GM18858 (cell line): ENCODE data around the gene SLC26A3.

Experiments
- ATAC-seq: cut with Tn5 transposase; IDR thresholded peaks from one replicate; pipeline ENCODE4 v1.9.1; 2021; ENCODE audit not compliant: unreplicated experiment

Gene SLC26A3

DNA sequence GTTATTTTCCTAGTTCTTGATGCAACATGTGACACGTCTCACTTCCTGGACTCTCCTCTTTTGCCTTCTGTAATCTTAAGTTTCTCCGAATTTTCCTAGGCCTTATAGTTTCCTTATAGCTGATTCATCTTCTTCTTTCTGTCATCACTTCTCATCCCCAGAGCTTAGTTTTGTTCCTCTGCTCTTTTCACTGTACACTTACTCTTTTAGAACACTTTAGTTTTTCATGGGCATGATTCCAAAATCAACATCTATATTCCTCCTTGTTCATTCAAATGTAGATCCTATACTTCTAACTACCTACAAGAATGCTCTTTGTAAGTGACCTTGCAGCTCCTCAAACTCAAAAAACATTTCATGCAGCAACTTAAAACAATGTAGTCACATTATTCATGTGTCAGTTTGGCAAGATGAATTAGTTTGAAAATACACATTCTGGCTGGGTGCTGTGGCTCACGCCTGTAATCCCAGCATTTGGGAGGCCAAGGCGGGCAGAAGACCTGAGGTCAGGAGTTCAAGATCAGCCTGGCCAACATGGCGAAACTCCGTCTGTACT lies 13.1 kb upstream of the SLC26A3 start:
- ATAC-seq = no peak

- ATAC-seq = no peak
Measured at GRCh38 chr7:107815254-107815882, 12.3 kb upstream of the SLC26A3 start.

DNA sequence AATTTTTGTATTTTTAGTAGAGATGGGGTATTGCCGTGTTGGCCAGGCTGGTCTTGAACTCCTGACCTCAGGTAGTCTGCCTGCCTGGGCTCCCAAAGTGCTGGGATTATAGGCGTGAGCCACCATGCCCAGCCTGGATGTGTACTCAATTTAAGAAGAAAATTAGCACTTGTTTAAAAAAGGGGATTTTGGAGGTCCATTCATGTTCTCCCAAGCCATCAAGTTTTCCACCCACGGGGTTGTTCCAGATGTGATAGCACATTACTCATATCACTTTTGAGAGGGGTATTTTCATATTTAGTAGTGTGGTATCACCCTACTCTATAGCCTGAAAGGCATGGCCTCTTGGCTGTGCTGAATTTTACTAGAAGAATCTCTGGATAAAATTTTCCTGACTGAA lies 10.5 kb upstream of the SLC26A3 start:
- no peak for ATAC-seq

GRCh38 chr7:107811934-107812333 lies 8.9 kb upstream of the SLC26A3 start:
- ATAC-seq = no peak

GRCh38 chr7:107810626-107811025 lies 7.6 kb upstream of the SLC26A3 start:
- no peak for ATAC-seq

GRCh38 chr7:107809179-107809578 lies 6.2 kb upstream of the SLC26A3 start:
- ATAC-seq = no peak

GRCh38 chr7:107799647-107800264 lies 3.3 kb downstream of the SLC26A3 start:
- no peak for ATAC-seq

GRCh38 chr7:107792364-107792763 lies 10.7 kb downstream of the SLC26A3 start:
- ATAC-seq = no peak

- no peak for ATAC-seq
Measured at GRCh38 chr7:107789647-107790046, 13.4 kb downstream of the SLC26A3 start.

GRCh38 chr7:107788662-107789061 lies 14.4 kb downstream of the SLC26A3 start:
- no peak for ATAC-seq

DNA sequence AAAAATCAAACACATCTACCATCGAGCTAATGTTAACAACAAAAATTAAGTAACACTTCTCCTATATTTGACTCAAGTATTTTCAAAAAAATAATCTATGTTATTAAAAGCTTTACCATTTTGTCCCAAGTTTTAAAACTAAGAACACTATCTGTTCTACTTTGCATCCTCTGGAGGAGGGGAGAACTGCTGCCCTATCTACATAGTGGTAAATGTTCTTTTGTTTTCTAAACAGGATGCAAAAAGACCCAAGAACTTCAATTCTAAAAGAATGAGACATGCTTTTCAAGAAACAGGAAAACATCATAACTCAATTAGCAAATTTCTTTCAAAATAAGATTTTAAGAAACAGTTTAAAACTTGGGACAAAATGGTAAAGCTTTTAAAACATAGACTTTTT lies 14.8 kb downstream of the SLC26A3 start:
- ATAC-seq = no peak

DNA sequence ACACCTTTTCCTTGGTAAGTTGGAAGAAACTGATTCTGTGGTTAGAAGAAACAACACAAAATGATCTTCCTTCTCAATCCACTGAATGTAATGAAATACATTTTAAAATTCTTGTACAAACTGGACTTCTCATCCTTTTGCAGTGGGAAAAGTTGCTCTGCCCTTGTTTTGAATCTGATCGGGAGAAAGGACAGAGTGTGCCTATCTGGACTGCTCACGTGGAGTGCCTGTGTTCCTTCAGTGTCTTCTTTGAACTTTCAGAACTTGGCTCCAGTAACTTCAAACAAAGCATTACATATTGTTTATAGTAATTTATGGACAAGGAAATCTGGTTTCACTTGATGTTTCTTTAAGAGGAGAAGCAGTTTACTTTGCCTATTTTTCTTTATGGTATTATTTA lies 17.1 kb downstream of the SLC26A3 start:
- ATAC-seq = no peak

GRCh38 chr7:107785170-107785569 lies 17.9 kb downstream of the SLC26A3 start:
- no peak for ATAC-seq

GRCh38 chr7:107783648-107784047 lies 19.4 kb downstream of the SLC26A3 start:
- ATAC-seq = no peak

DNA sequence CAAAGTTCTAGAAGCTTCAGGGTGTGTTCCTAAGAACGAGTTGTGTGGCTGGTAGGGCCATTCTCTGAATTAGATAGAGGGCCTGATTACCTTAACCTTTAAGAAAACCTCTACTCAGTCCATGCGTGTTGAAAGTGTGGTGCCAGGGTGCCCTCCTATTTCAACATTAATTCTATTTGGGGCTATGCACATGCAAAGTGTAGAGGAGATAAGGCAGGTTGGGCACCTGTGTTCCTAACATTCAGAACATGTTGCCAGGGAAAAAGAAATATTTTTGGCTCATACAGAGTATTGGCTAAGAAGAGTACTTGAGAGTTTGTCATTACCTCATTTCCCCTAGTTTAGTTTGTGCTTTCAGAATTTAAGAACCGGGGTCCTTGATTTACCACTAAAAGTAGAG lies 20.6 kb downstream of the SLC26A3 start:
- no peak for ATAC-seq

GRCh38 chr7:107779647-107780099 lies 23.4 kb downstream of the SLC26A3 start:
- no peak for ATAC-seq

GRCh38 chr7:107778283-107778682 lies 24.7 kb downstream of the SLC26A3 start:
- no peak for ATAC-seq

GRCh38 chr7:107777702-107778101 lies 25.3 kb downstream of the SLC26A3 start:
- no peak for ATAC-seq

DNA sequence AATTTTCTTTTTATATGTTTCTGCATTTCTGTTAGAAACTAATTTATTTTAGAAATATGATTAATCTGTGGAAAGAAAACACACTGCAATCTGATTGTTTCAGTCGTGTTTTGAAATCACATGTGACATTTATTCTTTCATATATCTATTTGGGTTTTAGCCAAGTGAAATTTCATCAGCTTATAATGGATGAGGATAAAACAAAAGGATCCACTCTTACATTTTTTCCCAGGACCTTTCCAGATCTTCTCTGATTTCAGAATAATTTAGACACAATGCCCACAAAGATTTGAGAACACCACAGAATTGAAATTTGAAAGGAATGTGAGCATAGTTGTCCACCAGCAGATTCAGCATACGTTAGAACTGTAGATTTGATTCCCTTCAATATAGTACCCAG lies 30.0 kb downstream of the SLC26A3 start:
- no peak for ATAC-seq

- no peak for ATAC-seq
Measured at GRCh38 chr7:107768263-107768662, 34.8 kb downstream of the SLC26A3 start.

DNA sequence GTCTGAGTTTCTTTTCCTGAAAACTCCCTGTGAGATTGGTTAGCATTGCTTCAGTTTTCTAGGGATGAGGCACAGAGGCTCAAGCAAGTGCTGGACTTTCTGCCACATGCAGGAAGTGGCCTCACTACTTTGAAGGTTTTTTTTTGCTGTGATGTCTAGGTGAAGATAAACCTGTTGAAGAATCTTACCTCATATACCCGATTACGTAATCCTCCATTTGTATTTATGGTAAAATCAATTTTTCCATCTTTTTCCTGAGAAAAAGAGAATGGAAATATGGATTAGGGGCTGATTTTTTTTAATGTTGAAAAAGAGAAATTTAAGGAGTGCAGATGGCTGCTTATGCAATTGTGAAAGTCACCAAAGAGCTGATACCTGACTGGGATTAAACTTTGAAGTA lies 35.6 kb downstream of the SLC26A3 start:
- ATAC-seq = no peak

DNA sequence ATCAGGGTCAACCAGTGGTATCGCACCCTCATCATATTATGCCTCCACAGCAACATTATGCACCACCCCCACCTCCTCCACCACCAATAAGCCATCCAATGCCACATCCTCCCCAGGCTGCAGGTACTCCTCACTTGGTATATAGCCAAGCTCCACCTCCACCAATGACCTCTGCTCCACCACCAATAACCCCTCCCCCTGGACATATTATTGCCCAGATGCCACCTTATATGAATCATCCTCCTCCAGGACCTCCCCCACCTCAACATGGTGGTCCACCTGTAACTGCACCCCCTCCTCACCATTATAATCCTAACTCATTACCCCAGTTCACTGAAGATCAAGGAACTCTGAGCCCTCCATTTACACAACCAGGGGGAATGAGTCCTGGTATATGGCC lies 44.4 kb downstream of the SLC26A3 start:
- no peak for ATAC-seq

- no peak for ATAC-seq
Measured at GRCh38 chr7:107754642-107755041, 48.4 kb downstream of the SLC26A3 start.
